K562 (cell line): ENCODE results near the gene FAM20C.

Experiments
- CHD2 ChIP-seq: IDR thresholded peaks from 2 replicates; pipeline ENCODE4 v1.6.1; 2011; ENCODE audit warnings: low read depth, low read length
- EGR1 ChIP-seq: fragments of 450-650 bp; conservative IDR thresholded peaks from 2 replicates; pipeline ENCODE4 v1.6.1; 2017; ENCODE audit warnings: mild to moderate bottlenecking
- IRF9 ChIP-seq: fragments of 450-650 bp; IDR thresholded peaks from 2 replicates; pipeline ENCODE4 v1.6.1; 2016; ENCODE audit warnings: missing biosample characterization, missing genetic modification characterization
- MAFK ChIP-seq: IDR thresholded peaks from 2 replicates; pipeline ENCODE4 v1.6.1; 2011; ENCODE audit warnings: low read length, improper control_type of control experiment
- MTA2 ChIP-seq: fragments of 450-650 bp; IDR thresholded peaks from 2 replicates; pipeline ENCODE4 v1.6.1; 2016; ENCODE audit warnings: low read depth
- PHTF2 ChIP-seq: fragments of 250-450 bp; sonication (Bioruptor Pico); IDR thresholded peaks from 2 replicates; pipeline ENCODE4 v1.5.0; 2021; ENCODE audit warnings: mild to moderate bottlenecking
- RAD21 ChIP-seq, 2 experiments: fragments of 250-450 bp in 1 of 2; fragments of 450-650 bp in 1 of 2; sonication (Bioruptor Pico) in 1 of 2; formaldehyde crosslinking in 1 of 2; IDR thresholded peaks in 1 of 2; conservative IDR thresholded peaks in 1 of 2; 2 replicates each; pipeline versions ENCODE4 v1.4.0 to v1.8.0; 2020 to 2022; ENCODE audit warnings: mild to moderate bottlenecking in 2 of 2, moderate library complexity in 1 of 2
- SP1 ChIP-seq: sonication (generic); formaldehyde crosslinking; IDR thresholded peaks from 2 replicates; pipeline ENCODE4 v1.8.1; 2022; ENCODE audit warnings: mild to moderate bottlenecking, missing genetic modification reagents
- TCF7 ChIP-seq: sonication (generic); IDR thresholded peaks from 2 replicates; pipeline ENCODE4 v1.6.1; 2016; ENCODE audit warnings: antibody characterized with exemption, borderline replicate concordance
- ZNF695 ChIP-seq: fragments of 450-650 bp; formaldehyde crosslinking; IDR thresholded peaks from 2 replicates; pipeline ENCODE4 v1.4.0; 2020; ENCODE audit warnings: mild to moderate bottlenecking, moderate library complexity
- ZNF76 ChIP-seq: fragments of 250-450 bp; sonication (Bioruptor Pico); IDR thresholded peaks from 2 replicates; pipeline ENCODE4 v1.4.0; 2020; ENCODE audit warnings: mild to moderate bottlenecking, moderate library complexity, borderline replicate concordance
- TF ChIP-seq, protein P1 (sequence below), 2 experiments: fragments of 450-650 bp in 1 of 2; IDR thresholded peaks; 2 replicates each; pipeline ENCODE4 v1.6.1; 2011 to 2017; ENCODE audit warnings: low read depth in 2 of 2, antibody characterized with exemption in 1 of 2, borderline replicate concordance in 1 of 2, low read length in 1 of 2, mild to moderate bottlenecking in 1 of 2, mixed read lengths in 1 of 2; ENCODE audit not compliant: control insufficient read depth in 1 of 2
- TF ChIP-seq, protein P2 (sequence below): fragments of 250-450 bp; sonication (Bioruptor Pico); IDR thresholded peaks from 2 replicates; pipeline ENCODE4 v1.5.0; 2022; ENCODE audit warnings: mild to moderate bottlenecking

GRCh38 chr7:160958-161725 is 31.2 kb upstream of the FAM20C start:
- no peak for TF ChIP-seq RAD21 (CRISPR knock-in tag; conservative IDR thresholded peaks at IDR 0.05 in 1 of 2, IDR thresholded peaks at IDR 0.05 in 1 of 2)
- TF ChIP-seq EGR1, result no peak
- TF ChIP-seq ZNF76, result no peak
- no peak for TF ChIP-seq ZNF695 (CRISPR knock-in tag)
- TF ChIP-seq, protein P1, sequence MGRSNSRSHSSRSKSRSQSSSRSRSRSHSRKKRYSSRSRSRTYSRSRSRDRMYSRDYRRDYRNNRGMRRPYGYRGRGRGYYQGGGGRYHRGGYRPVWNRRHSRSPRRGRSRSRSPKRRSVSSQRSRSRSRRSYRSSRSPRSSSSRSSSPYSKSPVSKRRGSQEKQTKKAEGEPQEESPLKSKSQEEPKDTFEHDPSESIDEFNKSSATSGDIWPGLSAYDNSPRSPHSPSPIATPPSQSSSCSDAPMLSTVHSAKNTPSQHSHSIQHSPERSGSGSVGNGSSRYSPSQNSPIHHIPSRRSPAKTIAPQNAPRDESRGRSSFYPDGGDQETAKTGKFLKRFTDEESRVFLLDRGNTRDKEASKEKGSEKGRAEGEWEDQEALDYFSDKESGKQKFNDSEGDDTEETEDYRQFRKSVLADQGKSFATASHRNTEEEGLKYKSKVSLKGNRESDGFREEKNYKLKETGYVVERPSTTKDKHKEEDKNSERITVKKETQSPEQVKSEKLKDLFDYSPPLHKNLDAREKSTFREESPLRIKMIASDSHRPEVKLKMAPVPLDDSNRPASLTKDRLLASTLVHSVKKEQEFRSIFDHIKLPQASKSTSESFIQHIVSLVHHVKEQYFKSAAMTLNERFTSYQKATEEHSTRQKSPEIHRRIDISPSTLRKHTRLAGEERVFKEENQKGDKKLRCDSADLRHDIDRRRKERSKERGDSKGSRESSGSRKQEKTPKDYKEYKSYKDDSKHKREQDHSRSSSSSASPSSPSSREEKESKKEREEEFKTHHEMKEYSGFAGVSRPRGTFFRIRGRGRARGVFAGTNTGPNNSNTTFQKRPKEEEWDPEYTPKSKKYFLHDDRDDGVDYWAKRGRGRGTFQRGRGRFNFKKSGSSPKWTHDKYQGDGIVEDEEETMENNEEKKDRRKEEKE (IDR thresholded peaks at IDR 0.05; ENCODE audit: borderline replicate concordance in 1 of 2, control insufficient read depth in 1 of 2, low read depth in 2 of 2, low read length in 1 of 2), result no peak
- TF ChIP-seq IRF9 (tag), result no peak
- no peak for TF ChIP-seq TCF7
- TF ChIP-seq PHTF2, result no peak
- no peak for TF ChIP-seq SP1 (CRISPR knock-in tag)
- no peak for TF ChIP-seq CHD2
- TF ChIP-seq MTA2, result no peak
- no peak for TF ChIP-seq MAFK
- TF ChIP-seq, protein P2, sequence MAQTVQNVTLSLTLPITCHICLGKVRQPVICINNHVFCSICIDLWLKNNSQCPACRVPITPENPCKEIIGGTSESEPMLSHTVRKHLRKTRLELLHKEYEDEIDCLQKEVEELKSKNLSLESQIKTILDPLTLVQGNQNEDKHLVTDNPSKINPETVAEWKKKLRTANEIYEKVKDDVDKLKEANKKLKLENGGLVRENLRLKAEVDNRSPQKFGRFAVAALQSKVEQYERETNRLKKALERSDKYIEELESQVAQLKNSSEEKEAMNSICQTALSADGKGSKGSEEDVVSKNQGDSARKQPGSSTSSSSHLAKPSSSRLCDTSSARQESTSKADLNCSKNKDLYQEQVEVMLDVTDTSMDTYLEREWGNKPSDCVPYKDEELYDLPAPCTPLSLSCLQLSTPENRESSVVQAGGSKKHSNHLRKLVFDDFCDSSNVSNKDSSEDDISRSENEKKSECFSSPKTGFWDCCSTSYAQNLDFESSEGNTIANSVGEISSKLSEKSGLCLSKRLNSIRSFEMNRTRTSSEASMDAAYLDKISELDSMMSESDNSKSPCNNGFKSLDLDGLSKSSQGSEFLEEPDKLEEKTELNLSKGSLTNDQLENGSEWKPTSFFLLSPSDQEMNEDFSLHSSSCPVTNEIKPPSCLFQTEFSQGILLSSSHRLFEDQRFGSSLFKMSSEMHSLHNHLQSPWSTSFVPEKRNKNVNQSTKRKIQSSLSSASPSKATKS (CRISPR knock-in tag), result no peak
